Activated T-cell treated with anti-CD3 and anti-CD28 coated beads for 1 hour (primary cell): ENCODE measurements around the gene RND1.
A peak's percentile ranks its signal among the peaks of the same experiment; 100 is the strongest.
"Not testable (repeated sequence)": the region's sequence is repeated elsewhere in the genome, so short reads cannot be mapped to it uniquely, and the experiment has no call there.

Experiments used
- DNase-seq: peaks from one replicate; pipeline ENCODE4 v3.0.0-alpha.2; 2020; ENCODE audit warnings: low read depth

RND1 gene

GRCh38 chr12:48868451-48868850 is 2.8 kb upstream of the RND1 start:
- DNase-seq: no peak

DNA sequence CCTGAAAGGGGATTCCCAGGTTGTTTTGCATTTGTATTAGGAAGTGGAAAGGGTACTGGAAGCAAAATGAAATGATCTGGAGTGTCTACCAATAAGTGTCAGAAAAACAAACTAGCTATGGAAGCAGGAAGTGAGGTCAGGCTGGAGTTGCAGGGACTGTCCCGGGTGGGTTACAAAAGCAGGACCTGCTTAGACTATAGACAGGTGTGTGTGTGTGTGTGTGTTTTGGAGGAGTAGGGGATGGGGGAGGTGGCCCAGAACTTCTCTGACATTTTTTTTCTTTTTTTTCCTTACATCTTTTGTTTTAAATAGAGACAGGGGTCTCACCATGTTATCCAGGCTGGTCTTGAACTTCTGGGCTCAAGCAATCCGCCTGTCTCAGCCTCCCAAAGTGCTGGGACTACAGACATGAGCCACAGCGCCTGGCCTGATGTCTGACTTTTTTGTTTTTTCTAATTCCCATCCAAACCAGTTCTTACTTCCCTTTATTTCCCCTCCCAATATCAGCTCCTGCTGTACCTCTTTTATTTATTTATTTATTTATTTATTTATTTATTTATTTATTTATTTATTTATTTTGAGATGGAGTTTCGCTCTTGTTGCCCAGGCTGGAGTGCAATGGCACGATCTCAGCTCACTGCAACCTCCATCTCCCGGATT is 512 bp upstream of the RND1 start:
- no peak for DNase-seq

GRCh38 chr12:48863291-48863690 is 2.4 kb downstream of the RND1 start:
- no peak for DNase-seq

GRCh38 chr12:48862760-48863159 is 2.9 kb downstream of the RND1 start:
- DNase-seq: no peak

DNA sequence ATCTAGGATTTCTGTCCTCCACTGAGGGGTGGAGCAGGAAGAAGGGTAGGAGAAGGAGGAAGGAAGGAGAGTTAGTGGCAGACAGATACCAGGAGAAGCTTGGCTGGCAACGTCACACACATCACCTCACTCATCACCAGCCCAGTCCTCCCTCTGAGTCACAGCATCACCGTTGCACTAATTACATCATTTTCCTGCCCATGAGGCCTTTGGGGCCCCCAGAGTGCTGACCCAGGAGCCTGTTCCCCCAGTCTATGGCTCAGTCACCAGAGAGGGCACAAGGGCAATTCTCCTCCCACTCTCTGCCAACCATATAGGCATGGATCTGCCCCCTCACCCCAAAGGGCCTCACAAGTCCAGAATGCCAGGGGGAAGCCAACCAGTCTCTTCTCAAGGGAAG is 4.6 kb downstream of the RND1 start:
- DNase-seq: no peak

- DNase-seq: not testable (repeated sequence)
Observed at GRCh38 chr12:48860236-48860635, 5.4 kb downstream of the RND1 start.

DNA sequence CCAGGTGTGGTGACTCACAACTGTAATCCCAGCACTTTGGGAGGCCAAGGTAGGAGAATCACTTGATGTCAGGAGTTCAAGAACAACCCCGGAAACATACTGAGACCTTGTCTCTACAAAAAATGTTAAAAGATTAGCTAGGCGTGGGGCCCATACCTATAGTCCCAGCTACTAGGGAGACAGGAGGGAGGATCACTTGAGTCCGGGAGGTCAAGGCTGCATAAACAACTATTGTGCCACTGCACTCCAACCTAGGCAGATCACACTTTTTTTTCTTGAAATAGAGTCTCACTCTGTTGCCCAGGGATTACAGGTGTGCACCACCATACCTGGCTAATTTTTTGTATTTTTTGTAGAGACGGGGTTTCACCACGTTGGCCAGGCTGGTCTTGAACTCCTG is 6.1 kb downstream of the RND1 start:
- no peak for DNase-seq

DNA sequence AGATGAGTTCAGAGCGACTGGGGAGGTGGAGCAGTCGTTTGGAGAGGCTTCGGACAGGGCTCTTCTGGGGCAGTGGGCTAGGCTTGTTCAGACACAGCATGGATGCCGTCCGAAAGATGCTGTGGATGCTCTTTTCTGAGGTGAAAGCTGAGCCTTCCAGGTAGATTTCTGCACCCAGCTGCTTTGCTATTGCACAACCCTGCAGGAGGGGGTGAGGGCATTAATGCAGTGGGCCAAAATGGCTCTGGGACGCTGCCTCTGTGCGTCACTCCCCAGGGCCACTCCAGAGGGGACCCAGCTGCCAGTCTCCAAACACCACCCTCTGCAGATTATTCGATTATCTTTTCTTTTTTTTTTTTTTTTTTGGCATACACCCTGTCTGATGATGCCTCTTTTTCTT is 7.6 kb downstream of the RND1 start:
- no peak for DNase-seq

- no peak for DNase-seq
Observed at GRCh38 chr12:48857278-48857994, 8.2 kb downstream of the RND1 start.

DNA sequence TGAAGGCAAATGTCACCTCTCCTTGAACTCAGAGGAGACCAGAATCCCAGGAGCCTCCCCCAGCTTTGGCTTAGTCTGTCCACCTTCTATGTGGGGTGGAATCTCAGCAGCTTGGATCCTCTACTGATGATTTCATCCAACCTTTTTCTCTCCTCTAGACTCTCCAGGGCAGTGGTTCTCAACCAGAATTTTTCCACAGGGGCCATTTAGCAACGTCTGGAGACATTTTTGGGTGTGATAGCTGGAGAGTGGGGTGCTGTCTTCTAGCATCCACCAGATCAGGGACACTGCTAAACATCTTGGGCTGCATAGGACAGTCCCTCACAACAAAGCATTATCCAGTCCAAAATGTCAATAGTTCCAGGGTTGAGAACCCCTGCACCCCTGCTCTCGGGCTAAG is 9.3 kb downstream of the RND1 start:
- no peak for DNase-seq

DNA sequence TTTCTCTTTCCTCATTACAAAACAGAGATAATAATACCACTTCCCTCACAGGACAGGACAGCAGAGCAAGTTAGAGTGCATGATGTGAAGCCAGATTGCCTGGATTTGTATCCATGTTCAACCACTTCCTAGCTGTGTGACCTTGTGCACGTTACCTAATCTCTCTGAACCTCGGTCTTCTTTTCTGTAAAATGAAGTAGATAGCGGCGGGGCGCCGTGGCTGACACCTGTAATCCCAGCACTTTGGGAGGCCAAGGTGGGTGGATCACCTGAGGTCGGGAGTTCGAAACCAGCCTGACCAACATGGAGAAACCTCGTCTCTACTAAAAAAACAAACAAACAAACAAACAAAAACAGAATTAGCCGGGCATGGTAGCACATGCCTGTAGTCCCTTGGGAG is 10.7 kb downstream of the RND1 start:
- not testable (repeated sequence) for DNase-seq

- DNase-seq: no peak
Observed at GRCh38 chr12:48854488-48854887, 11.2 kb downstream of the RND1 start.

DNA sequence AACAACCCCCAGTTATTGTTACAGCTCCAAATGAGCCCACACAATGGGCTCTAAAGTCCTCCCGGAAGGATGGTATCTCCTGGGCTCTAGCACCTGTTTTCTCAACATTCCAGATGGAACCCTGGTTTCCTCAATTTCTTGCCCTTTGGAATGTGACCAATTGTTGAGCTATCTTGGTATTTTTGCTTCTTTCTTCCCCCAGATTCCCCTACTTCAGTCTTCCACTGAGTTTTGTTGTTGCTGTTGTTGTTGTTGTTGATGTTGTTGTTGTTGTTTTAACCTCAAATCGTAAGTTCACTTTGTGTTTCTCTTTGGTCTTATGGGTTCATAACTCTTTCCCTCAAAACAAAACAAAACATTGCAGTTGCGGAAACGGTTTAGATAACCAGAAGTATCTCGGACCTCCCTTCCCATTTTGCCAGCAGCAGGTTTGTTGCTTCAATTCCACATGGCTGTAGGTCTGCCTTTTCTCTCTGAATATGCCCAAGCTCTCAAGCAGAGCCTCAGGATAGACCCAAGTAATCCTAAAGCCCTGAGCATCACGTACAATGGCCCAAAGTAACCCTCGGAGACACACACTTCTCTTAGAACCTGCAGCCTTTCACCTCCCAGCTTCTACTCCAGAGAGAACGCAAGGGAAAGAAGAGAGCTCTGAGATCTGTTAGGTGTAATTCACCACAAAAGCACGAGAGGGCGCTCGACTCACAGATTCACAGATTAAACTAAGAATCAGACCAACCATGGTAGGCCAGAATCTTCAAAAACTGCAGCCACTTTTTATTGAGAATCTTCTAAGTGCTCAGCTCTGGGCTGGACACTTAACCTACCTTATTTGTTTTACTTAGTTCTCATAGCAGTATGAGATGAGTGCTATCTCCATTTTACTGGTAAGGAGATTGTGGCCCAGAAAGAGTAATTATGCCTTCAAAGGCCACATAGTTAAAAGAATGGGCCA is 12.7 kb downstream of the RND1 start:
- DNase-seq: peak; percentile 84

GRCh38 chr12:48851883-48852733 is 13.6 kb downstream of the RND1 start, which contains the start of gene DDX23:
Gene DDX23 (minus strand): TSS chr12:48852163. CDS start chr12:48845782, 6,381 bp downstream.
- DNase-seq: peak; percentile 81

DNA sequence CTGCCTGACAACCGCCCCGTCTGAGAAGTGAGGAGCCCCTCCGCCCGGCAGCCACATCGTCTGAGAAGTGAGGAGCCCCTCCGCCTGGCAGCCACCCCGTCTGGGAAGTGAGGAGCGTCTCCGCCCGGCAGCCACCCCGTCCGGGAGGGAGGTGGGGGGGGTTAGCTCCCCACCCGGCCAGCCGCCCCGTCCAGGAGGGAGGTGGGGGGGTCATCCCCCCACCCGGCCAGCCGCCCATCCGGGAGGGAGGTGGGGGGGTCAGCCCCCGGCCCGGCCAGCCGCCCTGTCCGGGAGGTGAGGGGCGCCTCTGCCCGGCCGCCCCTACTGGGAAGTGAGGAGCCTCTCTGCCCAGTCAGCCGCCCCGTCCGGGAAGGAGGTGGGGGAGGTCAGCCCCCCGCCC is 23.6 kb downstream of the RND1 start:
- DNase-seq: not testable (repeated sequence)

GRCh38 chr12:48838048-48838447 is 27.6 kb downstream of the RND1 start:
- no peak for DNase-seq

DNA sequence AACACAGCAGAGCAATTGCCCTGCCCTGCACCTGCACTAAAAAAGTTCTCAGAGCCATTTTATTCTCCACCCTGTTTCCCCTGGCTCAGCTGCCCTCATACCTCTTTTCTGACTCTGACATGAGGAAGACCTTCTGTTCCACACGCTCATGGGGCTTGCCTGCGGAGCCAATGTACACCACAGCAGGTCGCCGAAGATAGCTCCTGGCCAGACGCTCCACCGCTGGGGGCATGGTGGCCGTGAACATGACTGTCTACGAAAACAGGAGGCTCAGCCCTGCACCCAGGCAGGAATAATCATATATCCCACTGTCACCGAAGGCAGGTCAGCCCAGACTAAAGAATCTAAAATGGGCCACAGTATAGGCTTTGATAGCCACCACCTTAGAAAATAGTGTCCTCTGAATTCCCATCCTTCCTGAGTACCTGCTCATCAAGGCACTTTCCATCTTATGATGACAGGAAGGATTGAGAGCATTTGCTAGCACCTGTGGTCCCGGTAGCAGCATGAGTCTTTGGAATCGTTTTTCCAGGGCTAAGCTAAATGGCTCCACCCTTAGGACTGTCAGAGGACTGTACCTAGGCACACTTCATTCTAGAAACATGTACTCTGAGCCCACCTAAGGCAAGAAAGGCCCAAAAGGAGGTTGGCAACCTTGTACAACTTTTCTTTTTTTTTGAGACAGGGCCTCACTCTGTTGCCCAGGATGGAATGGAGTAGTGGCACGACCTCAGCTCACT is 33.2 kb downstream of the RND1 start:
- no peak for DNase-seq

GRCh38 chr12:48831257-48831656 is 34.4 kb downstream of the RND1 start:
- DNase-seq: no peak

DNA sequence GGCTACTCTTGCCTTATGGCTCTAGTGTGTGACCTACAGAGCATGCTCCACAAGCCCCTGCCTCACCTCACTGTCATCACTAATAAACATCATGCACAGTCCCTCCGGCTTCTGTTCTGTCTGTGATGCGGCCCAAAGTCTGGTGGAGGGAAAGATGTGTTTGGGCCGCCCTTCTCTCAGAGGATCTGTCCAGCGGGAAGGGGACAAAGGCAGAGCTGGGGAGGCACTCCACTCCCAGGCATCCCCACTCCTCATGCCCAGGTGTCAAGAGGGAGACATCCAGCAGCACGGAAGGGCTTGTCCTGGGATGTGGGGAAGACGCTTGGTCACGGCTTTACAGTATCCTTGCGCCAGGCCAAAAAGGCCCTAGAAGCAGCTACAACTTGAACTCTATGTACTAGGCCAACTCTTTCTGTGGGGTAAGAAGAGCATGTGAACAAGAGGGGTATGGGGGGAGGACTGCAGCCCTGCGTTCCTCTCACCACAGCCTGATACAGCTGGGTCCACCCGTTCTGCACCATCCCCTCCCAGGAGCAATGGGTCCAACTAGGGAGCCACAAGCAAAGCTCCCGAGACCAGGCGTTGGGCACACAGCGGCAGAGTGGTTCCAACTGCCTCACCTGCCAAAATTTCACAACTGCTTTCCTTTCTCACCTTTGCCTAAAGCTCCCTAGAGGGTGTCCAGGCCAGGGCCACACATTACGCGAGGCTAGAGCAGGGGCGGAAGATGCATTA is 36.7 kb downstream of the RND1 start:
- DNase-seq: no peak

DNA sequence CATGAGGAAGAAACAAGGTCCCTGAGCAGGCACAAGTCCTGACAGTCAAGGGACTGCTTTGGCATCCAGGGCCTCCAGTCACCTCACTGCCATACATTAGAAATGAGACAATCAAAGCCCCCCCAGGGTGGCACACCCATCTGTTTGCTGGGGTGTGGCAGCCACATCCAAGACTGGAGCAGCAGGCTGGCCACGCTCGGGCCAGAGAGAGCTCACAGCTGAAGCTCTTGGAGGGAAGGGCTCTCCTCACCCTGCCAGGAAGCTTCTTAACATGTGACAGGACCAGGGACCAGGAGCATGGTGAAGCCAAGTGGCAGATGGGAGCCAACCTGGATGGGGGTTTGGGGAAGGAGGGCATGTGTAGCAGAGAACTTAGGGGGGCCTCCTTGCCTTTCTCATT is 37.4 kb downstream of the RND1 start:
- DNase-seq: no peak
